Fibroblast of villous mesenchyme (primary cell): ENCODE results near the gene DPPA5. TPM values are rescaled to one million over a fixed set of nuclear protein-coding genes. Genes with fewer than 3 reads are reported as not detected.

ENCODE experiments used
- DNase-seq: peaks from one replicate; pipeline ENCODE4 v3.0.0-alpha.2; 2010; ENCODE audit warnings: low read depth
- H3K4me3 ChIP-seq: 2 replicates; pipeline ENCODE4 v1.5.1; 2011; ENCODE audit warnings: low read depth, mild to moderate bottlenecking, low read length
- CTCF ChIP-seq: IDR thresholded peaks from 2 replicates; pipeline ENCODE4 v1.5.1; 2012; ENCODE audit warnings: low read depth, mild to moderate bottlenecking, low read length; ENCODE audit not compliant: insufficient read depth
- total RNA-seq: library from RNA; depleted of rRNA; stranded (reverse); fragments of >200 nt; gene quantifications from 2 replicates; pipeline ENCODE4 v1.2.3, GENCODE V29; 2012

The DPPA5 gene
- total RNA-seq, 1 donor = not detected

GRCh38 chr6:73364549-73364948 lies 10.5 kb upstream of the DPPA5 start:
- DNase-seq = no peak
- H3K4me3 ChIP-seq = no peak overlapping the region
- no peak for TF ChIP-seq CTCF

- DNase-seq = no peak
- TF ChIP-seq CTCF = no peak
- H3K4me3 ChIP-seq = no peak overlapping the region
These were observed 10.0 kb upstream of the DPPA5 start for GRCh38 chr6:73364121-73364520.

- TF ChIP-seq CTCF = no peak
- DNase-seq = no peak
- H3K4me3 ChIP-seq = no peak overlapping the region
These were observed 9.4 kb upstream of the DPPA5 start for GRCh38 chr6:73363537-73363875.

- TF ChIP-seq CTCF = no peak
- H3K4me3 ChIP-seq = no peak overlapping the region
- DNase-seq = no peak
These were observed 8.9 kb upstream of the DPPA5 start for GRCh38 chr6:73362869-73363536.

GRCh38 chr6:73362358-73362757 lies 8.3 kb upstream of the DPPA5 start, which contains the start of gene KHDC3L:
KHDC3L (plus strand) TSS chr6:73362658; CDS start chr6:73362730, 72 bp downstream.
- no peak within 1 kb of the TSS for H3K4me3 ChIP-seq
- TF ChIP-seq CTCF = no peak
- no peak for DNase-seq

GRCh38 chr6:73349311-73349710 lies 4.8 kb downstream of the DPPA5 start:
- no peak for TF ChIP-seq CTCF
- H3K4me3 ChIP-seq = no peak overlapping the region

More at GRCh38 chr6:73349311-73349710, 4.8 kb downstream of the DPPA5 start:
- no peak for DNase-seq
